Activated CD4-positive, alpha-beta T cell treated with anti-CD3 and anti-CD28 coated beads for 24 hours (primary cell): ENCODE results near the gene CD300LG.
"Not testable (repeated sequence)": the region's sequence is repeated elsewhere in the genome, so short reads cannot be mapped to it uniquely, and the experiment has no call there.

Experiments used
- DNase-seq, 2 donors: peaks; one replicate each; pipeline ENCODE4 v3.0.0-alpha.2; 2020; ENCODE audit warnings: low read depth in 2 of 2

Gene CD300LG

DNA sequence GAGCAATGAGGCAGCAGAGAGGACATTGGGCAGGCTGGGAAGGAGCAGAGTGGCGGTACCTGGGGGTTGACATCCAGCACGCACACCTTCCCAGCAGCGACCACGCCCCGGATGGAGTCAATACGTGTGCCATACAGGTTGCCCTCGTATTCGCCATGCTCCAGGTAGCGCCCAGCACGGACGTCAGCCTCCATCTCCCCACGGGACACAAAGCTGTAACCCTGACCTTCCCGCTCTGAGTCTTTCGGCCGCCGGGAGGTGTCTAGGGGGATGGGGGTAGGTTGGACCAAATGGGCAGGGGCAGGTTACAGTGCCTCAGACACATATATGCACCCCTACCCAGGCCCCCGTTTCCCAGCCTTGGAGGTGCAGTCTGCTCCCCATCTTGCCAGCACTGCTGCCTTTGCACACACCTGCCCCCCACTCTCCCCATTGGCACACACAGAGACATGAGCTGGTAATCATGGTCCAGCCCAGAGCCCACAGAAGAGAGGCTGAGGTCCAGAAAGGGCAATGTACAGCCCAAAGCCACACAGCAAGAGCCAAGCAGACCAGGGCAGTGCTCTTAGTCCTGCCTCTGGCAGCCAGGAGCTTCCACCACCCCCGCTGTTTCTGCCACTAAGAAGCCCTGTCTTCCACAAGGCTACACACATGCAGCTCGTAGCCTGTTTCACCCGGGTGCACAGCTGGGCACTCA lies 32.9 kb downstream of the CD300LG start:
- no peak for DNase-seq

DNA sequence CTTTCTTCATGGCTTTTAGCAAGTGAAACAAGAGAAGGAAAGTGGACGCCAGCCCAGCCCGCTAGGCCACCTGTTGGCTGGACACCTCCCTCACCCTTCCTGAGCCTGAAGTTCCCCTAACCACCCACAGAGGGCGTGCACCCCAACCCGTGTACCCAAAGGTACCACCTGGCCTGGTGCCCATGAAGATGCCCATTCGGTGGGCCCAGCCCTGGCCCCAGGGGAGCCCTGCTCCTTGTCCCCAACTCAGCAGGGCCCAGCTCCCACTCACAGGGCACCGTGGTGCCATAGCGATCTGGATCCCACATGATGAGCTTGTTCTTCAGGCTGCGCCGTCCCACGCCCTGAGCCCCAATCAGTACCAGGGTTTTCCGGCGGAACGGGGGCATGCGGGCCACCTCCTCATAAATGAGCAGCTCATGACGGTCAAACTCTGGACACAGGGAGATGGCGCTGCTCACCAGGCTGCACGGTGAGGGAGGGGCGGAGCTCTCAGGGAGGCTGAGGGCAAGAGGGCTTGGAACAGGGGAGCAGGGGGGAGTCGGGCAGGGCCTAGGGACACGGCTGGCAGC lies 33.5 kb downstream of the CD300LG start:
- DNase-seq = peak; percentile 10 to 32

DNA sequence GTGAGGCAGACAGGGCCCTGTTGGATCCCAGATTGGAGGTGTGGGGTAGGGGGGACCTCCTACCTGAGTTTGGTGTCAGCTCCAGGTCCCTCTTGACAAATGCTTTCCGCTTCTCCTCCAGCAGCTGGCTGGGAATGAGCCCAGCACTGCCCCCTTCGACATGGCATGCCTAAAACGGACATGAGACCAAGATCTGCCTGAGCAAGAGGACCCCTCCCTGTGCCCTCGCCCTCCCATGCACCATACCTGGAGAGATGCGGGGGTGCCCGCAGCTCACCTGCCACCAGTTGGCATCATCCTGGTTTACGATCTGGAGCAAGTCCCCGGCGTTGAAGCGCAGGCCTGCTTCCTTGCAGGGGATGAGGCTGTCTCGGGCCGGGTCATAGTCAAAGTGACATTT lies 34.2 kb downstream of the CD300LG start:
- no peak for DNase-seq

GRCh38 chr17:43881758-43882505 lies 35.0 kb downstream of the CD300LG start:
- no peak for DNase-seq

DNA sequence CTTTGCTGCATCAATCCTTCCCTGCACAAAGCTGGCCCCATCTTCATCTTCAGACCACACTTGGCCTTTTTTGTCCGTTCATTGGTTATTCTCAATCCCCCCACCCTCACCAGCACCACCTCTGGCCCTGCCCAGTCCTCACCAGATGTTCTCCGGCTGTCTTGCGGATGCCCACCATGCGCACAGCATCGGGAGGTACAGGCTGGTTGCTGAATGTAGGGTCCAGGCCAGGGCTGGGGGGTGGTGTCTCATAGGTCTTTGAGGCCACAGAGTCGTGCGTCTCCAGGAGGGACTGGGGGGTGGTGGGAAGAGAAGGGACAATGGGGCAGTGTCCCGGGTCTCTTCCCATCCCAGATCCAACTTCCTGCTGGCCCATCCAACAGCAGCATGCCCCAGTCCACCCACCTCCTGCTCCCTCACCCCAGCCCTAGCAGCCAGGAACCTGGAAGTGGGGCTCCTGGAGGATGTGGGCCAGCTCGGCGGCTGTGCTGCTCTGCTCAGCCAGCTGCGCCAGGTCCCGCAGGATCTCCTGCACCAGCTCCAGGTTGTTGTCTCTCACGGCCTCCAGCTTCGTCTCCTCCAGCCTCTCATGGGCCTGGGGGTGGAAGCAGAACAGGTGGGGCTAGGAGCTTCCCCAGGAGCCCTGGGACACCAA lies 35.9 kb downstream of the CD300LG start:
- DNase-seq = no peak

- DNase-seq = no peak
These were observed 41.6 kb downstream of the CD300LG start for GRCh38 chr17:43888548-43888947.

DNA sequence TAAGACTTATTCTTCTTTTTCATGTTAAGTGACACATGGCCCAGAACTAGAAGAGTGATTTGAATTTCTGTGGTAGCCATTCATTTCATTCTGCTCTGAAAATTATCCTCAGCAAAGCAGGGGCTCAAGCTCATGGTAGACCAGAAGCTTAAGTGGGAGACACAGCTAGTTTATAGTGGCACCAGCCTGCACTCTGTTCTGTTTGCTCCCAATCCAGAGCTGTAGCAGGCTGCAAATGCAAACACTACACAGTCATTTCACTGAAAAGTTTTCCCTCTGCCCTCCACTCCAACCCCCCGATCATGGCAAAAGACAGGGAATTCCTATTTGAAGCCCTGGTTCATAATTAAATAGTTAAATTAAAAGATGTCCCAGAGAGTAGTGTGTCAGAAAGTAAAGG lies 43.3 kb downstream of the CD300LG start:
- no peak for DNase-seq

GRCh38 chr17:43891851-43892646 lies 45.1 kb downstream of the CD300LG start:
- no peak for DNase-seq

DNA sequence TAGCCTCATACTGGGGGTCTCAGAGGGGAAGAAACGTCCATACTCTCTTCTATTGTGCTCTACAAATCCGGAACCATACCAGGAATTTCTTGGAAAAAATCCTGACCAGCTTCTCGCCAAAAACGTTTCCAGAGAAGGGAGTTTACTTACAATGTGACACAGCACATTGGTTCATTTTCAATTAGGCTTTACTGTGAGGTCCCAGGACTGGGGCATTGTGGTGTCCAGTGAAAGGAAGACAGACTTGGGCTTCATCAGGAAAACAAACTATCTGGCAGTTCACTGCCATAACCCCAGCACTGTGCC lies 45.6 kb downstream of the CD300LG start:
- DNase-seq = no peak

DNA sequence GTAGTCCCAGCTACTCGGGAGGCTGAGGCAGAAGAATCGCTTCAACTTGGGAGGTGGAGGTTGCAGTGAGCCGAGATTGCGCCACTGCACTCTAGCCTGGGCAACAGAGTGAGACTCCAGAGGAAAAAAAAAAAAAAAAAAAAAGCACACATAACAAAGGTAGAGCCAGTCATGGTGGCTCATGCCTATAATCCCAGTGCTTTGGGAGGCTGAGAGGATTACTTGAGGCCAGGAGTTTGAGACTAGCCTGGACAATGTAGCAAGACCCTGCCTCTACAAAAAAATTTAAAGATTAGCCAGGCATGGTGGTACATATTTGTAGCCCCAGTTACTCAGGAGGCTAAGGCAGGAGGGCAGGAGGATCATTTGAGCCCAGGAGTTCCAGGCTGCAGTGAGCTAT lies 47.5 kb downstream of the CD300LG start:
- not testable (repeated sequence) for DNase-seq

DNA sequence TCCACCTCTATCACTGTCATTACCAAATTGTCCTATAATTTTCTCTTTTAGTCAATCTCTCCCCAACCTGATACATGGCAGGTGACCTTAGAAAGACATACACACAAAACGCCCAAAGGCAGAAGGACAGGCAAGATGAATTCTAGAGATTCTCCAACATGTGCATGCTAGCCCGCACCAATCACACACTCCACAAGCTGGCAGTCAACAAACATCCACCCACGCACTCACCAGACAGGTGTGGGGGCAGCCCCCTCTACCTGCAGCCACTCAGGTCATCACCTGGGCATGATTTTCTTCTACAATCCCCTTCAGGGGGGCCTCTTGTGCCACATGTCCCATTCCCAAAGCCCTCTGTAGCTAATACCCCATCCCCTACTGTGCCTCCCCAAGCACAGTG lies 50.9 kb downstream of the CD300LG start:
- no peak for DNase-seq

DNA sequence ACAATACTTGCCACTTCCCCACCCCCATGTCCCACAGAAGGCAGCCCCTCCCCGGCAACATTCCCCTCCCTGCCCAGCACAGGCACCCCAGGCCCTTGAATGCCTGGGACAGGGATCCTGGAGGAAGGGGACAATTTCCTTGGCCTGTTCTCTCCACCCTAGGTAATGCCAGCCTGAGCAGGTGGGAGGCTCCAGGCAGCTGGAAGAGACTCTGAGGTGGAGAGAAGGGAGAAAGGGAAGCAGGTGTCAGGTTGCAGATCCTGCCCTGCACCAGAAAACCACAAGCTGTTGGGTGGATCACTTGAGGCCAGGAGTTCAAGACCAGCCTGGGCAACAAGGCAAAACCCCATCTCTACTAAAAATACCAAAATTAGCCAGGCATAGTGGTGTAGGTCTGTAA lies 51.5 kb downstream of the CD300LG start:
- no peak for DNase-seq

- DNase-seq = peak; percentile 61 to 82
These were observed 53.3 kb downstream of the CD300LG start for GRCh38 chr17:43900183-43900857.

GRCh38 chr17:43900858-43901754 lies 54.1 kb downstream of the CD300LG start:
- DNase-seq = no peak

DNA sequence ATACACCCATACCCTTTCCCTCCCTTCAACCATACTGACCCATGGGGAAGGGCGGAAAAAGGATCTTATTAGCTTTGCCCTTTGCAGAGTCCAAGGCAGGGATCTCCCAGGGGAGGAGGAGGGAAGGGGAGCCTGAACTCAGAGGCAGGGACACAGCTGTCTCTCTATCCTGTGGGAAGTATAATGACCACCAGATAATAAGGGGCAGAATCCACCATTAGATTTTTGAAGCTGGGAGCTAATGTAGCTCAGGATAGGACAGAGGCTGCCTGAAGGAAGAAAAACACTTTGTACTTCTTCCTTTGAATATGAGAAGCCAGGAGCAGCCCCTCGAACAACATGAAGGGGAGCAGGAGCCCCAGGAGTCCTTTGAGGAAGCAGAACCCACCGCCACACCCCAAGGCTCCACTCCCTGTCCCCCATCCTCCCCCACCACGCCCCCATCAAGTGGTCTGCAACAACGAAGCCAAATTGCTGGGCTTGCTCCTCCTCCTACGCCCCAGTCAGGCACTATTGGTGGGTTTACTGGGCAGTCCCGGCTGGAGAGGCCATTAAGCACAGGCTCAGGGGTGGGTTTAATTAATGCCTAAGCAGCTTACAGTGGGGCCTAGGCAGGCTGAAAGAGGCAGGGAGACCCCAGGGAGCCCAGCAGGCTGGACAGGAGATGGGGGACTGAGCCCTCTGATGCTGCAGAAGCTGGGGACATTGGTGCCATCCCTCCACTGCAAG lies 55.0 kb downstream of the CD300LG start:
- DNase-seq = no peak

DNA sequence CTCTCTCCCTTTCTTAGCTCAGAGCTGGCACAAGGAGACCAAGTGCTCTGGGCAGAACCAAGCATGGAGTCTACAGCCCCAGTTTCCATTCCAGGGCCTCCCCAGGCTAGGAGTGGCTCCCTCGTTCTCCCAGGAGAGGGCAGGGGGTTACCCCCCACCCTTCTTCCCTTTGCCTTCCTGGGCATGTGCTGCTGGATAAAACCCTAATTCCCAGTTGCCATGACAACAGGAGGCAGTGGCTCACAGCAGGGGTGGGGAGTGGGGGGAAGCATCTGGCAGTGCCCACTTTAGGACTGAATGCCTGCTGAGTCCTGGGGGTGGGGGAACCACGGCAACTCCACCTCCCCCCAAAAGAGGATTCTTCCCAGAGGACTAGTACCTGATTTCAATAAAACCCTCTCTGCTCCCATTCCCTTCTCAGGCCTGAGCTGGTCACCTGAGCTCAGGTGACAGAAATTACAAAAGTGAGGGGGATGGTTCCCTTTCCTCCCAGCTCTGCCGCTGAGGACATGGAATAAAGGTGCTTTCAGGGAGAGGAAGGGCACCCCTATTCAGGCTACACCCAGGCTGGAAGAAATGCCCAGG lies 58.5 kb downstream of the CD300LG start:
- DNase-seq = no peak

DNA sequence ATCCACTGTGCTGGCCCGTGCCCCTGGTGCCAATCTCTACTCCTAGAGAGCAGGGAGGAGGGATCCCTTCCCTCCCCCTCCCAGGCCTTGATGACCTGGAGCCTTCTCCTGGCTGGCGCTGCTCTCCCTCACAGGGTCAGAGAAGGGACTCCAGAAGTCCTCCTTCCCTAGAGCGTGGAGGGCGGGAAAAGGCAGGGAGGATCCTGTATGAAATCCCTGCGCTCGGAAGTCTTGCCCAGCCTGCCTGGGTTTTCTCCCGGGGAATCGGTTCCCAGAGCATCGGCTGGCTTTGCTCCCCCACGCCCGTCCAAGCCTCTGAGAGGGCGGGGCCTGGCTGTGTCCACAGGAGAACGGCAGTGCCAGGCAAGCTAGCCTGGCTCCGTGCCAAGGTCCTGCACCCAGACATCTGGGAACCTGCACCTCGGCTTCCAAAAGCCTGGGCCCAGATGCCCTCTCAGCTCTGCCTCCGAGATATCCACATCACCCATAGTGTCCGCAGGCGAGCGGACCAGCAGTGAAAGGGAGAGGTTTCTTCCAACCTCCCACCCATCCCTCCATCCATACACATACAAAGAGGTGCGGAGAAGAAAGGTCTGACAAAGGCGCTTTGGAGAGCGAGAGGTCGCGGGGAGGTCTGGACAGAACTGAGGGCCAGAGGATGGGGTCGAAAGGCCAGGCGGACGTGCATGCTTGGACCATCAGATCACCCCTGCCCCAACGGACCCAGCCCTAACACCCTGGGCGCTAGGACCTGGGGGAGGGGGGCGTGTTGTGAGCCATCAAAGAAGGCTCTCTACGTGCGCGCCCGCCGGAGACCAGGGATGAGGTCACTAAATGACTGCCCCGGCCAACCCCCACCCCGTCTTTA lies 59.2 kb downstream of the CD300LG start:
- DNase-seq = no peak

DNA sequence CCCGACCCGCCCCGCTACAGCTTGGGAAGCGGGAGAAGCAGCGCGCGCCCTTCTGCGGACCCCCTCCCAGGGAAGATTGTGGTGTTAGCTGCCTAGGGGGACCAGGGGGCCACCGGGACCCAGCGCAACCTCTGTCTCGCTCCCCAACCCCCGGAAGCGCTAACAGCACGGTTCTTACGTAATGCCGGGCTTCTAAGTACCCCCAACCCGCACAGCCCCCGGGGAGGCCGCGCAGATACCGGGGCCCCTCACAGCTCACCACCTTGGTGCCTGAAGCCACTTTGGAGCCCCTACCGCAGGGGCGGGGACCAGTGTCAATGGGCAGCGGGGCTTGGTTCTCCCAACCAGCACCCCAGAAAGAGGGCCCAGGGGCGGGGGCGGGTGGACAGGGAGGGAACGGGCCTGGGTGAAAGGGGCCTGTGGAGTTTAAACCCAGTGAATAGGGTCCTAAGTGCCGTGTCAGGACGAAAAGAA lies 60.0 kb downstream of the CD300LG start:
- no peak for DNase-seq
